HEK293T (cell line): ENCODE results near the gene NKX1-1.

Experiments used
- BHLHE40 ChIP-seq: fragments of 450-650 bp; IDR thresholded peaks from 2 replicates; pipeline ENCODE4 v1.6.1; 2016; ENCODE audit warnings: mild to moderate bottlenecking, moderate library complexity, borderline replicate concordance
- CTBP1 ChIP-seq: fragments of 450-650 bp; IDR thresholded peaks from 2 replicates; pipeline ENCODE4 v1.6.1; 2016; ENCODE audit warnings: borderline replicate concordance
- ELF4 ChIP-seq: fragments of 450-650 bp; IDR thresholded peaks from 2 replicates; pipeline ENCODE4 v1.6.1; 2017; ENCODE audit warnings: antibody characterized with exemption
- FOXA1 ChIP-seq: fragments of 450-650 bp; IDR thresholded peaks from 2 replicates; pipeline ENCODE4 v1.6.1; 2016; ENCODE audit warnings: mild to moderate bottlenecking
- FOXK2 ChIP-seq: fragments of 450-650 bp; IDR thresholded peaks from 2 replicates; pipeline ENCODE4 v1.6.1; 2016; ENCODE audit warnings: mild to moderate bottlenecking
- FOXM1 ChIP-seq: fragments of 450-650 bp; IDR thresholded peaks from 2 replicates; pipeline ENCODE4 v1.6.1; 2017; ENCODE audit warnings: mild to moderate bottlenecking, borderline replicate concordance
- HDGF ChIP-seq: fragments of 450-650 bp; IDR thresholded peaks from 2 replicates; pipeline ENCODE4 v1.6.1; 2017; ENCODE audit warnings: antibody characterized with exemption, borderline replicate concordance
- L3MBTL2 ChIP-seq: fragments of 450-650 bp; conservative IDR thresholded peaks from 2 replicates; pipeline ENCODE4 v1.6.1; 2016; ENCODE audit warnings: mild to moderate bottlenecking
- LEF1 ChIP-seq: fragments of 450-650 bp; IDR thresholded peaks from 2 replicates; pipeline ENCODE4 v1.6.1; 2017; ENCODE audit warnings: mild to moderate bottlenecking, borderline replicate concordance
- SP1 ChIP-seq: fragments of 450-650 bp; IDR thresholded peaks from 2 replicates; pipeline ENCODE4 v1.6.1; 2017
- SUZ12 ChIP-seq: fragments of 450-650 bp; IDR thresholded peaks from 2 replicates; pipeline ENCODE4 v1.6.1; 2016; ENCODE audit warnings: mild to moderate bottlenecking
- TARDBP ChIP-seq: fragments of 450-650 bp; IDR thresholded peaks from 2 replicates; pipeline ENCODE4 v1.6.1; 2016
- ZNF384 ChIP-seq: fragments of 450-650 bp; IDR thresholded peaks from 2 replicates; pipeline ENCODE4 v1.6.1; 2016
- TF ChIP-seq, protein P1 (sequence below): fragments of 450-650 bp; IDR thresholded peaks from 2 replicates; pipeline ENCODE4 v1.6.1; 2016

GRCh38 chr4:1375051-1375721 lies 31.1 kb downstream of the NKX1-1 start:
- TF ChIP-seq LEF1 (no peak), ELF4 (no peak), SP1 (no peak), FOXK2 (no peak), TARDBP (no peak), ZNF384 (no peak), FOXA1 (no peak), FOXM1 (no peak), SUZ12 (no peak), BHLHE40 (no peak), HDGF (no peak), L3MBTL2 (no peak), CTBP1 (no peak)
- TF ChIP-seq, protein P1, sequence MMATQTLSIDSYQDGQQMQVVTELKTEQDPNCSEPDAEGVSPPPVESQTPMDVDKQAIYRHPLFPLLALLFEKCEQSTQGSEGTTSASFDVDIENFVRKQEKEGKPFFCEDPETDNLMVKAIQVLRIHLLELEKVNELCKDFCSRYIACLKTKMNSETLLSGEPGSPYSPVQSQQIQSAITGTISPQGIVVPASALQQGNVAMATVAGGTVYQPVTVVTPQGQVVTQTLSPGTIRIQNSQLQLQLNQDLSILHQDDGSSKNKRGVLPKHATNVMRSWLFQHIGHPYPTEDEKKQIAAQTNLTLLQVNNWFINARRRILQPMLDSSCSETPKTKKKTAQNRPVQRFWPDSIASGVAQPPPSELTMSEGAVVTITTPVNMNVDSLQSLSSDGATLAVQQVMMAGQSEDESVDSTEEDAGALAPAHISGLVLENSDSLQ, result no peak
